Measurements from ENCODE around the gene HORMAD2.

- TF ChIP-seq POLR2AphosphoS5 (IDR thresholded peaks at IDR 0.05; ENCODE audit: low read depth, low read length) (no peak), REST (IDR thresholded peaks at IDR 0.05; ENCODE audit: insufficient read depth in 1 of 2, low read depth in 2 of 2, low read length in 2 of 2) (no peak), SIN3A (IDR thresholded peaks at IDR 0.05; ENCODE audit: borderline replicate concordance, insufficient read depth, low read length) (0 out of 2 replicates have a peak, but pooled peaks have one; percentile 6)
Observed at GRCh38 chr22:30195245-30196140, 115.2 kb downstream of the HORMAD2 start.

Data from PFSK-1 (cell line).